SU-DHL-6 (cell line): ENCODE results near the gene SOX1.

Source experiments
- H2AFZ ChIP-seq: fragments of 200-600 bp; sonication (generic); 2 replicates; pipeline ENCODE4 v1.6.1; 2014; ENCODE audit warnings: low read depth, mild to moderate bottlenecking, moderate library complexity, mixed read lengths, antibody characterized with exemption, low read length; ENCODE audit not compliant: severe bottlenecking
- H3F3A ChIP-seq: fragments of 200-600 bp; shearing (Covaris generic); 2 replicates; pipeline ENCODE4 v1.6.0; 2016; ENCODE audit warnings: antibody characterized with exemption, mild to moderate bottlenecking; ENCODE audit not compliant: insufficient read depth
- H3K27ac ChIP-seq: fragments of 200-600 bp; sonication (generic); 2 replicates; pipeline ENCODE4 v1.5.1; 2016; ENCODE audit warnings: low read depth, mild to moderate bottlenecking, low read length, moderate library complexity, mixed read lengths
- H3K27me3 ChIP-seq: fragments of 200-600 bp; sonication (generic), shearing (Covaris generic); 2 replicates; pipeline ENCODE4 v1.6.0; 2014; ENCODE audit warnings: mild to moderate bottlenecking, low read length
- H3K36me3 ChIP-seq: fragments of 200-600 bp; sonication (generic); 2 replicates; pipeline ENCODE4 v1.6.1; 2014; ENCODE audit warnings: mild to moderate bottlenecking, low read length, mixed read lengths
- H3K4me2 ChIP-seq: fragments of 300-600, 200-600 bp; shearing (Covaris generic), sonication (generic); 2 replicates; pipeline ENCODE4 v1.6.0; 2014; ENCODE audit warnings: low read length, low read depth, mild to moderate bottlenecking; ENCODE audit not compliant: poor library complexity, severe bottlenecking
- H3K4me3 ChIP-seq: fragments of 200-600 bp; sonication (generic); 2 replicates; pipeline ENCODE4 v1.5.1; 2014; ENCODE audit warnings: antibody characterized with exemption, low read length, mild to moderate bottlenecking, mixed read lengths; ENCODE audit not compliant: insufficient read depth, poor library complexity, severe bottlenecking
- H3K79me2 ChIP-seq: fragments of 200-600 bp; sonication (generic); 2 replicates; pipeline ENCODE4 v1.6.1; 2014; ENCODE audit warnings: mild to moderate bottlenecking, low read length, moderate library complexity; ENCODE audit not compliant: insufficient read depth
- H3K9ac ChIP-seq: fragments of 200-600 bp; sonication (generic); 2 replicates; pipeline ENCODE4 v1.7.0; 2014; ENCODE audit warnings: mild to moderate bottlenecking, low read length
- H3K9me2 ChIP-seq: fragments of 200-600 bp; sonication (generic); replicated peaks from 2 replicates; pipeline ENCODE4 v1.6.1; 2014; ENCODE audit warnings: low read length; ENCODE audit not compliant: insufficient read depth
- H3K9me3 ChIP-seq: fragments of 200-600 bp; sonication (generic); 2 replicates; pipeline ENCODE4 v1.6.1; 2014; ENCODE audit warnings: low read length, mixed read lengths; ENCODE audit not compliant: insufficient read depth
- H4K20me1 ChIP-seq: fragments of 200-600 bp; sonication (generic); 2 replicates; pipeline ENCODE4 v1.6.1; 2014; ENCODE audit warnings: low read depth, mild to moderate bottlenecking, antibody characterized with exemption, low read length, moderate library complexity, mixed read lengths
- EZH2phosphoT487 ChIP-seq: fragments of 200-600 bp; sonication (generic), shearing (Covaris generic); conservative IDR thresholded peaks from 2 replicates; pipeline ENCODE4 v1.6.1; 2018; ENCODE audit warnings: mild to moderate bottlenecking, antibody characterized with exemption, low read length, moderate library complexity, mixed read lengths
- TF ChIP-seq, protein P1 (sequence below): fragments of 200-600 bp; sonication (generic); IDR thresholded peaks from one replicate; pipeline ENCODE4 v1.5.1; 2017; ENCODE audit warnings: antibody characterized with exemption, mild to moderate bottlenecking, low read length, moderate library complexity; ENCODE audit not compliant: insufficient read depth, poor library complexity, severe bottlenecking

The SOX1 gene

DNA sequence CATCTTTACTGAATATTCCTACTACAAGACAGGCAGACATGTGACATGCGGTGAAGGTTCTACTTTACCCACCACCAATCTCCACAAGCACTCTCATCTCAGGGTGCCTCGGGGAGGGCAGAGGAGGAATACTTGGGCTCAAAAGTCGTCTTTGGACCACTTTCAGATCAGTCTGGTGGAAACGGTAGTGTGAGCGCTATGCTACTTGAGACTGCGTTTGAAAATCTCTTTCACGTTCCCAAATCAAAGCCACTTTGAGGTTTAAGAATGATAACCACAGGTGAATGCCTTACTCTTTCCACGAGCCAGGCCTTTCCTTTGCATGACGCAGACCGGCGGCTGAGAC, 1.5 kb upstream of the SOX1 start:
- no peak overlapping the region for H3K4me2 ChIP-seq
- no peaks in the 10 kb centered on the region for H3K79me2 ChIP-seq
- H3K27me3 ChIP-seq: no peaks in the 10 kb centered on the region
- no peak overlapping the region for H3K9ac ChIP-seq
- no peak overlapping the region for H2AFZ ChIP-seq
- no peaks in the 10 kb centered on the region for H3K36me3 ChIP-seq
- no peak for TF ChIP-seq EZH2phosphoT487
- H3K9me2 ChIP-seq: no peaks in the 10 kb centered on the region
- H3K27ac ChIP-seq: no peak overlapping the region
- no peaks in the 10 kb centered on the region for H3F3A ChIP-seq
- no peaks in the 10 kb centered on the region for H4K20me1 ChIP-seq
- H3K9me3 ChIP-seq: no peaks in the 10 kb centered on the region
- no peak overlapping the region for H3K4me3 ChIP-seq

DNA sequence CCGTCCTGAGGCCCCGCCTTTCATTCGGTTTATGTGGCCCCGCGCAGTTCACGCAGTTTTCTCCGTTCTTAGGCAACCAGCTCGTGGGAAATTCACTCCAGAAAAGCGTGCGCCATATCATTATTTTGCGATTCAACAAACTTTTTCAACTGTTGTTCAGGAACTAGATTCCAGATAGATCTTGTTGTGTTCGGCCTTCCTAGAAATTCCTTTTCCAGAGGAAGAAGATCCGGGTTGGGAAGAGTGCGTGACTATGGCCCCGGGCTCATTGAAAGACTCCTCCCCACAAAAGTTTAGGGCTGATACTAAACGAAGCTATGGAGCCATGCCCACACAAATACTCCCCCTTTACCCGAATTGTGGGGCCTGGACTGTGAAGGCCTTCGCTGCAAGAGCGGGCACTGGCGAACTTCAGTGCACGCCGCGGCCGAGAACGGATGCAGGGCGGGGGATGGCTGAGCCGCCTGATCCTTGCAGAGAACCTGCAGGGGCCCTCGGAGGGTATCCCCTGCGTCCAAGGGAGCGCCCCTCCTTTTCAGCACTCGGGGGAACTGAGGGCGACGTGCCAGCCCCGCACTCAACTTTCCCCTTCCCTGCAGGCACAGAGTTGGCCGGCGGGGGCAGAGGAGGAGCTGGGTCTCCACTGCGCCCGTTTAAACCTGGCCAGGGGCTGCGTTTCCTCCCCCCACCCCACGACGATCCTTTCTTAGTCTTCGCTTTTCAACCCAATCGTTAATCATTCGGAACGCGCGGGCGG, 904 bp upstream of the SOX1 start:
- TF ChIP-seq, protein P1, sequence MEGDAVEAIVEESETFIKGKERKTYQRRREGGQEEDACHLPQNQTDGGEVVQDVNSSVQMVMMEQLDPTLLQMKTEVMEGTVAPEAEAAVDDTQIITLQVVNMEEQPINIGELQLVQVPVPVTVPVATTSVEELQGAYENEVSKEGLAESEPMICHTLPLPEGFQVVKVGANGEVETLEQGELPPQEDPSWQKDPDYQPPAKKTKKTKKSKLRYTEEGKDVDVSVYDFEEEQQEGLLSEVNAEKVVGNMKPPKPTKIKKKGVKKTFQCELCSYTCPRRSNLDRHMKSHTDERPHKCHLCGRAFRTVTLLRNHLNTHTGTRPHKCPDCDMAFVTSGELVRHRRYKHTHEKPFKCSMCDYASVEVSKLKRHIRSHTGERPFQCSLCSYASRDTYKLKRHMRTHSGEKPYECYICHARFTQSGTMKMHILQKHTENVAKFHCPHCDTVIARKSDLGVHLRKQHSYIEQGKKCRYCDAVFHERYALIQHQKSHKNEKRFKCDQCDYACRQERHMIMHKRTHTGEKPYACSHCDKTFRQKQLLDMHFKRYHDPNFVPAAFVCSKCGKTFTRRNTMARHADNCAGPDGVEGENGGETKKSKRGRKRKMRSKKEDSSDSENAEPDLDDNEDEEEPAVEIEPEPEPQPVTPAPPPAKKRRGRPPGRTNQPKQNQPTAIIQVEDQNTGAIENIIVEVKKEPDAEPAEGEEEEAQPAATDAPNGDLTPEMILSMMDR: no peak
- no peak for TF ChIP-seq EZH2phosphoT487
- no peak overlapping the region for H2AFZ ChIP-seq
- H3K27me3 ChIP-seq: no peaks in the 10 kb centered on the region
- no peaks in the 10 kb centered on the region for H3K79me2 ChIP-seq
- H3K9ac ChIP-seq: no peak overlapping the region
- H3F3A ChIP-seq: no peaks in the 10 kb centered on the region
- H3K36me3 ChIP-seq: no peaks in the 10 kb centered on the region
- H3K9me2 ChIP-seq: no peaks in the 10 kb centered on the region
- no peak overlapping the region for H3K27ac ChIP-seq
- H4K20me1 ChIP-seq: no peaks in the 10 kb centered on the region
- no peak overlapping the region for H3K4me2 ChIP-seq
- H3K9me3 ChIP-seq: no peaks in the 10 kb centered on the region
- H3K4me3 ChIP-seq: no peak overlapping the region

DNA sequence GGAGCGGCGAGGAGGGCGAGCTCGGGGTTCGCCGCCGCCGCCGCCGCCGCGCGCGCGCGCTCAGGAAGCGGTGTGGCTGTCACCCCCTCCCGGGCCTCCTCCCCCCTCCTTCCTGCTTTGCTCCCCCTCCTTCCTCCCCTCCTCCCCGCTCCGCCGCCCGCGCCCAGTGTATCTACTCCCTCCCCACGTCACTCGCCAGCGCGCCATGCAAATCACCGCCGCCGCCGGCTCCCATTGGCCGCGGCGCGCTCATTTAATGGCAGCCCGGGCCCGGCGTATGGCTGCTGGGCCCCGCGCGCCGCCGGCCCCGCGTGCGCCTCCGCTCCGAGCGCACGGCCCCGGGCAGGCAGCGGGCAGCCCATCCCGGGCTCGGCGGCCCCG, 335 bp upstream of the SOX1 start:
- Histone ChIP-seq H4K20me1 (no peaks in the 10 kb centered on the region), H3K9me2 (no peaks in the 10 kb centered on the region), H3K27me3 (no peaks in the 10 kb centered on the region), H2AFZ (no peak overlapping the region), H3K4me3 (no peak overlapping the region), H3K27ac (no peak overlapping the region), H3K9ac (no peak overlapping the region), H3K4me2 (no peak overlapping the region), H3F3A (no peaks in the 10 kb centered on the region), H3K79me2 (no peaks in the 10 kb centered on the region), H3K9me3 (no peaks in the 10 kb centered on the region), H3K36me3 (no peaks in the 10 kb centered on the region)
- TF ChIP-seq, protein P1: no peak
- no peak for TF ChIP-seq EZH2phosphoT487

DNA sequence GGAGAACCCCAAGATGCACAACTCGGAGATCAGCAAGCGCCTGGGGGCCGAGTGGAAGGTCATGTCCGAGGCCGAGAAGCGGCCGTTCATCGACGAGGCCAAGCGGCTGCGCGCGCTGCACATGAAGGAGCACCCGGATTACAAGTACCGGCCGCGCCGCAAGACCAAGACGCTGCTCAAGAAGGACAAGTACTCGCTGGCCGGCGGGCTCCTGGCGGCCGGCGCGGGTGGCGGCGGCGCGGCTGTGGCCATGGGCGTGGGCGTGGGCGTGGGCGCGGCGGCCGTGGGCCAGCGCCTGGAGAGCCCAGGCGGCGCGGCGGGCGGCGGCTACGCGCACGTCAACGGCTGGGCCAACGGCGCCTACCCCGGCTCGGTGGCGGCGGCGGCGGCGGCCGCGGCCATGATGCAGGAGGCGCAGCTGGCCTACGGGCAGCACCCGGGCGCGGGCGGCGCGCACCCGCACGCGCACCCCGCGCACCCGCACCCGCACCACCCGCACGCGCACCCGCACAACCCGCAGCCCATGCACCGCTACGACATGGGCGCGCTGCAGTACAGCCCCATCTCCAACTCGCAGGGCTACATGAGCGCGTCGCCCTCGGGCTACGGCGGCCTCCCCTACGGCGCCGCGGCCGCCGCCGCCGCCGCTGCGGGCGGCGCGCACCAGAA, 1.1 kb downstream of the SOX1 start:
- Histone ChIP-seq H3K4me3 (no peak overlapping the region), H3K9me2 (no peaks in the 10 kb centered on the region), H3K27me3 (no peaks in the 10 kb centered on the region), H3K9me3 (no peaks in the 10 kb centered on the region), H3K9ac (no peak overlapping the region), H3F3A (no peaks in the 10 kb centered on the region), H3K27ac (no peak overlapping the region), H4K20me1 (no peaks in the 10 kb centered on the region), H3K79me2 (no peaks in the 10 kb centered on the region), H3K4me2 (no peak overlapping the region), H3K36me3 (no peaks in the 10 kb centered on the region), H2AFZ (no peak overlapping the region)
- no peak for TF ChIP-seq EZH2phosphoT487
- TF ChIP-seq, protein P1: no peak
